Liver (tissue), 9 donors: ENCODE measurements around the gene PARN. TPM values are rescaled to one million over a fixed set of nuclear protein-coding genes. Genes with fewer than 3 reads are reported as not detected.

Experiments
- DNase-seq: peaks from one replicate; pipeline ENCODE4 v3.0.0-alpha.2; 2017; ENCODE audit warnings: low spot score
- H3K27ac ChIP-seq, 2 donors: one replicate each; pipeline ENCODE4 v1.7.0; 2013; ENCODE audit warnings: inconsistent platforms in 2 of 2, low read length in 2 of 2, control low read depth in 1 of 2, low read depth in 1 of 2, mild to moderate bottlenecking in 1 of 2
- H3K27me3 ChIP-seq, 4 donors: one replicate each; pipeline versions ENCODE4 v1.6.1 to v1.7.0; 2013; ENCODE audit warnings: low read length in 3 of 4, inconsistent platforms in 1 of 4, mild to moderate bottlenecking in 1 of 4, moderate library complexity in 1 of 4; ENCODE audit not compliant: control insufficient read depth in 4 of 4, insufficient read depth in 4 of 4
- H3K36me3 ChIP-seq, 4 donors: one replicate each; pipeline versions ENCODE4 v1.6.1 to v1.7.0; 2013; ENCODE audit warnings: low read length in 3 of 4, mild to moderate bottlenecking in 3 of 4, low read depth in 1 of 4, moderate library complexity in 1 of 4; ENCODE audit not compliant: control insufficient read depth in 4 of 4, insufficient read depth in 3 of 4
- H3K4me1 ChIP-seq, 4 donors: one replicate each; pipeline versions ENCODE4 v1.6.1 to v1.7.0; 2013; ENCODE audit warnings: low read length in 3 of 4, mild to moderate bottlenecking in 3 of 4, moderate library complexity in 1 of 4; ENCODE audit not compliant: control insufficient read depth in 4 of 4, insufficient read depth in 4 of 4
- H3K4me3 ChIP-seq, 3 donors: one replicate each; pipeline versions ENCODE4 v1.6.1 to v1.7.0; 2013; ENCODE audit warnings: low read length in 3 of 3, control low read depth in 1 of 3, low read depth in 1 of 3, mild to moderate bottlenecking in 1 of 3
- H3K9ac ChIP-seq, 2 donors: one replicate each; pipeline ENCODE4 v1.7.0; 2013; ENCODE audit warnings: low read length in 2 of 2, mild to moderate bottlenecking in 2 of 2, moderate library complexity in 2 of 2, control low read depth in 1 of 2, low read depth in 1 of 2
- H3K9me3 ChIP-seq, 4 donors: one replicate each; pipeline versions ENCODE4 v1.6.1 to v1.7.0; 2013; ENCODE audit warnings: low read length in 3 of 4; ENCODE audit not compliant: control insufficient read depth in 4 of 4
- CTCF ChIP-seq: fragments of 150-350 bp; IDR thresholded peaks from 2 replicates; pipeline ENCODE4 v1.5.1; 2017; ENCODE audit warnings: improper control_type of control experiment, low read depth, low read length; ENCODE audit not compliant: missing input control
- EGR1 ChIP-seq, 2 donors: IDR thresholded peaks; 2 replicates each; pipeline ENCODE4 v1.6.1; 2016 to 2018; ENCODE audit warnings: antibody characterized with exemption in 2 of 2, low read depth in 2 of 2
- FOXA1 ChIP-seq: IDR thresholded peaks from 2 replicates; pipeline ENCODE4 v1.6.1; 2016; ENCODE audit warnings: antibody characterized with exemption
- FOXA2 ChIP-seq: IDR thresholded peaks from 2 replicates; pipeline ENCODE4 v1.6.1; 2016; ENCODE audit warnings: antibody characterized with exemption
- GABPA ChIP-seq, 2 donors: IDR thresholded peaks in 1 of 2; conservative IDR thresholded peaks in 1 of 2; 2 replicates each; pipeline ENCODE4 v1.6.1; 2016; ENCODE audit warnings: antibody characterized with exemption in 2 of 2, mild to moderate bottlenecking in 1 of 2, moderate library complexity in 1 of 2
- HNF4A ChIP-seq, 2 donors: conservative IDR thresholded peaks; 2 replicates each; pipeline ENCODE4 v1.6.1; 2016; ENCODE audit warnings: antibody characterized with exemption in 2 of 2, mild to moderate bottlenecking in 2 of 2
- JUND ChIP-seq, 2 donors: IDR thresholded peaks; 2 replicates each; pipeline ENCODE4 v1.6.1; 2016; ENCODE audit warnings: antibody characterized with exemption in 2 of 2
- MAX ChIP-seq: IDR thresholded peaks from 2 replicates; pipeline ENCODE4 v1.6.1; 2016; ENCODE audit warnings: antibody characterized with exemption
- NR2F2 ChIP-seq: IDR thresholded peaks from 2 replicates; pipeline ENCODE4 v1.6.1; 2016; ENCODE audit warnings: antibody characterized with exemption
- RAD21 ChIP-seq, 2 donors: IDR thresholded peaks; 2 replicates each; pipeline ENCODE4 v1.6.1; 2016; ENCODE audit warnings: antibody characterized with exemption in 2 of 2, mild to moderate bottlenecking in 2 of 2
- REST ChIP-seq: IDR thresholded peaks from 2 replicates; pipeline ENCODE4 v1.6.1; 2016; ENCODE audit warnings: antibody characterized with exemption, mild to moderate bottlenecking
- RXRA ChIP-seq, 2 donors: IDR thresholded peaks; 2 replicates each; pipeline ENCODE4 v1.6.1; 2017 to 2018; ENCODE audit warnings: antibody characterized with exemption in 2 of 2, mild to moderate bottlenecking in 1 of 2
- SP1 ChIP-seq: IDR thresholded peaks from 2 replicates; pipeline ENCODE4 v1.6.1; 2018; ENCODE audit warnings: antibody characterized with exemption, mild to moderate bottlenecking
- TAF1 ChIP-seq: conservative IDR thresholded peaks from 2 replicates; pipeline ENCODE4 v1.6.1; 2016; ENCODE audit warnings: antibody characterized with exemption, mild to moderate bottlenecking
- YY1 ChIP-seq: IDR thresholded peaks from 2 replicates; pipeline ENCODE4 v1.6.1; 2016; ENCODE audit warnings: antibody characterized with exemption, mild to moderate bottlenecking
- ZBTB33 ChIP-seq: IDR thresholded peaks from 2 replicates; pipeline ENCODE4 v1.6.1; 2016; ENCODE audit warnings: antibody characterized with exemption
- WGBS: extraction: QIAGEN DNeasy Blood & Tissue Kit; methylation state at CpG from one replicate; pipeline ENCODE4 v1.1.7; 2013; 5-methylcytosine and 5-hydroxymethylcytosine counted together
- polyA plus RNA-seq, 2 donors: library from polyadenylated mRNA; stranded (reverse) in 1 of 2; unstranded in 1 of 2; fragments of 200-250 nt in 1 of 2; fragments of >200 nt in 1 of 2; fragmentation: Nextera tagmentation in 1 of 2; extraction: Ambion mirVana in 1 of 2; gene quantifications; one replicate each; pipeline versions ENCODE4 v1.2.1 to v1.2.3, GENCODE V29; 2013 to 2015
- total RNA-seq, 2 donors: library from RNA; depleted of rRNA; stranded (reverse); fragments of >200 nt; gene quantifications; one replicate each; pipeline ENCODE4 v1.2.3, GENCODE V29; 2014
- donor health status: healthy.
- donor health status: healthy.
- donor health status: healthy.
- donor health status: healthy.
- donor health status: healthy.

PARN gene
- total and polyA plus RNA-seq, 4 donors = 7.9 to 19.7 (median 9.7) TPM

- 95% methylated on average over 6 of the region's 6 CpGs for WGBS
- Histone ChIP-seq H3K27ac (no peak overlapping the region), H3K36me3 (peaks cover 12 to 59% (median 42%) of the 10 kb centered on the region in 4 donors), H3K27me3 (no peaks in the 10 kb centered on the region), H3K4me1 (no peaks in the 10 kb centered on the region), H3K4me3 (no peak overlapping the region), H3K9ac (no peak overlapping the region), H3K9me3 (no peaks in the 10 kb centered on the region)
- TF ChIP-seq RXRA (IDR thresholded peaks at IDR 0.05) = no peak
- TF ChIP-seq ZBTB33 = no peak
- no peak for TF ChIP-seq FOXA1
- no peak for TF ChIP-seq TAF1
- no peak for TF ChIP-seq GABPA (IDR thresholded peaks at IDR 0.05 in 1 of 2, conservative IDR thresholded peaks at IDR 0.05 in 1 of 2)
- TF ChIP-seq REST = no peak
- no peak for TF ChIP-seq SP1
- no peak for TF ChIP-seq JUND (IDR thresholded peaks at IDR 0.05)
- no peak for TF ChIP-seq MAX
- no peak for TF ChIP-seq YY1
- TF ChIP-seq FOXA2 = no peak
- no peak for TF ChIP-seq EGR1 (IDR thresholded peaks at IDR 0.05; ENCODE audit: low read depth in 2 of 2)
- TF ChIP-seq CTCF = no peak
- TF ChIP-seq NR2F2 = no peak
- no peak for TF ChIP-seq HNF4A (conservative IDR thresholded peaks at IDR 0.05)
- DNase-seq = no peak
These were observed 27.6 kb downstream of the PARN start for GRCh38 chr16:14602443-14602963.

GRCh38 chr16:14600164-14600563, 29.9 kb downstream of the PARN start:
- DNase-seq = no peak
- Histone ChIP-seq H3K4me3 (no peak overlapping the region), H3K9ac (no peak overlapping the region), H3K27me3 (no peaks in the 10 kb centered on the region), H3K27ac (no peak overlapping the region), H3K9me3 (no peaks in the 10 kb centered on the region), H3K4me1 (no peaks in the 10 kb centered on the region), H3K36me3 (peaks cover 7 to 50% (median 32%) of the 10 kb centered on the region in 4 donors)
- WGBS = 67% methylated on average over 2 of the region's 2 CpGs
- TF ChIP-seq RAD21 (IDR thresholded peaks at IDR 0.05) (peak; percentile 44 to 64), RXRA (IDR thresholded peaks at IDR 0.05) (no peak), CTCF (peak; percentile 44)
